ENCODE results near the gene PACRG. TPM values are rescaled to one million over a fixed set of nuclear protein-coding genes. Genes with fewer than 3 reads are reported as not detected.

Gene PACRG
- total and polyA plus RNA-seq, 2 donors (not counting 3 experiments of a cell fraction or from before 2014, with no cell fraction given): 0.08 TPM; not detected in 1

GRCh38 chr6:163165922-163166321 is 438.1 kb downstream of the PACRG start:
- Histone ChIP-seq H3K4me1 (ENCODE audit: control insufficient read depth, extremely low read depth, insufficient read depth, low read length) (no peaks in the 10 kb centered on the region), H3K9me1 (replicated peaks; ENCODE audit: control insufficient read depth, extremely low read depth, insufficient read depth, low read length) (no peaks in the 10 kb centered on the region), H3K27ac (ENCODE audit: insufficient read depth, low read depth, low read length) (no peak overlapping the region), H3K4me2 (ENCODE audit: insufficient read depth, low read length) (no peak overlapping the region), H4K20me1 (replicated peaks; ENCODE audit: control insufficient read depth, extremely low read depth, insufficient read depth, low read length) (no peaks in the 10 kb centered on the region), H3K9ac (replicated peaks; ENCODE audit: extremely low read depth, insufficient read depth, low read length) (no peak overlapping the region), H2AFZ (ENCODE audit: low read depth, low read length) (no peak overlapping the region), H3K36me3 (ENCODE audit: control insufficient read depth in 2 of 2, extremely low read depth in 1 of 2, insufficient read depth in 2 of 2, low read length in 2 of 2) (no peaks in the 10 kb centered on the region), H3K9me3 (replicated peaks; ENCODE audit: control insufficient read depth, insufficient read depth, low read length) (no peaks in the 10 kb centered on the region), H3K27me3 (ENCODE audit: control insufficient read depth in 2 of 2, insufficient read depth in 2 of 2, low read length in 2 of 2) (peaks cover 2 to 3% of the 10 kb centered on the region in 2 experiments), H3K4me3 (replicated peaks in 1 of 3; ENCODE audit: insufficient read depth in 1 of 3, low read depth in 1 of 3, low read length in 3 of 3) (no peak overlapping the region), H3K79me2 (ENCODE audit: control insufficient read depth, insufficient read depth, low read length) (no peaks in the 10 kb centered on the region)
- intact Hi-C loops (cut with micrococcal nuclease) (no loop called here), dilution Hi-C loops (cut with MboI; ENCODE audit: extremely low pct_ligation_motif_present, low sequenced_read_pairs) (no loop called here)
- TF ChIP-seq, protein P1, sequence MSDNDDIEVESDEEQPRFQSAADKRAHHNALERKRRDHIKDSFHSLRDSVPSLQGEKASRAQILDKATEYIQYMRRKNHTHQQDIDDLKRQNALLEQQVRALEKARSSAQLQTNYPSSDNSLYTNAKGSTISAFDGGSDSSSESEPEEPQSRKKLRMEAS (IDR thresholded peaks at IDR 0.05; ENCODE audit: insufficient read depth, insufficient read length): no peak
- TF ChIP-seq FOS (IDR thresholded peaks at IDR 0.05; ENCODE audit: borderline replicate concordance, insufficient read depth, low read length) (no peak), POLR2AphosphoS5 (IDR thresholded peaks at IDR 0.05; ENCODE audit: insufficient read depth, low read depth, low read length) (no peak), POLR2A (IDR thresholded peaks at IDR 0.05; ENCODE audit: low read depth, low read length) (no peak), GATA2 (IDR thresholded peaks at IDR 0.05; ENCODE audit: insufficient read depth, insufficient read length, low read depth, low read length) (no peak)
- ChIA-PET CTCF (interaction anchor here (1.1 kb wide), 1 partner anchor 1748 kb away, joined by 3 read pairs; no protein-coding TSS in a partner anchor), POLR2A (no interaction called here)
- FAIRE-seq (no peak), DNase-seq (ENCODE audit: low read depth, low spot score) (no peak)
- BruUV-seq (replicated peaks): no TSS peak

GRCh38 chr6:163166507-163166906 is 438.7 kb downstream of the PACRG start:
- H3K4me2 ChIP-seq (ENCODE audit: insufficient read depth, low read length): no peak overlapping the region
- no peaks in the 10 kb centered on the region for H3K79me2 ChIP-seq (ENCODE audit: control insufficient read depth, insufficient read depth, low read length)
- H3K27ac ChIP-seq (ENCODE audit: insufficient read depth, low read depth, low read length): no peak overlapping the region
- H3K9me1 ChIP-seq (replicated peaks; ENCODE audit: control insufficient read depth, extremely low read depth, insufficient read depth, low read length): no peaks in the 10 kb centered on the region
- POLR2A ChIA-PET: no interaction called here
- DNase-seq (ENCODE audit: low read depth, low spot score) (no peak), FAIRE-seq (no peak)
- intact Hi-C loops (cut with micrococcal nuclease): no loop called here
- no peaks in the 10 kb centered on the region for H3K4me1 ChIP-seq (ENCODE audit: control insufficient read depth, extremely low read depth, insufficient read depth, low read length)
- TF ChIP-seq POLR2AphosphoS5 (IDR thresholded peaks at IDR 0.05; ENCODE audit: insufficient read depth, low read depth, low read length) (no peak), POLR2A (IDR thresholded peaks at IDR 0.05; ENCODE audit: low read depth, low read length) (no peak), EZH2 (IDR thresholded peaks at IDR 0.05; ENCODE audit: borderline replicate concordance, low read depth, low read length, severe bottlenecking) (no peak)
- no peak overlapping the region for H2AFZ ChIP-seq (ENCODE audit: low read depth, low read length)
- no peaks in the 10 kb centered on the region for H4K20me1 ChIP-seq (replicated peaks; ENCODE audit: control insufficient read depth, extremely low read depth, insufficient read depth, low read length)
- H3K4me3 ChIP-seq (replicated peaks in 1 of 3; ENCODE audit: insufficient read depth in 1 of 3, low read depth in 1 of 3, low read length in 3 of 3): no peak overlapping the region
- CTCF ChIA-PET: interaction anchor here (1.4 to 1.9 kb wide), 3 partner anchors 14 to 1748 kb away, joined by 3 to 7 read pairs (median 5); no protein-coding TSS in a partner anchor
- H3K27me3 ChIP-seq (ENCODE audit: control insufficient read depth in 2 of 2, insufficient read depth in 2 of 2, low read length in 2 of 2): peaks cover 2 to 3% of the 10 kb centered on the region in 2 experiments
- dilution Hi-C loops (cut with MboI; ENCODE audit: extremely low pct_ligation_motif_present, low sequenced_read_pairs): no loop called here
- no peak overlapping the region for H3K9ac ChIP-seq (replicated peaks; ENCODE audit: extremely low read depth, insufficient read depth, low read length)
- no peaks in the 10 kb centered on the region for H3K36me3 ChIP-seq (ENCODE audit: control insufficient read depth in 2 of 2, extremely low read depth in 1 of 2, insufficient read depth in 2 of 2, low read length in 2 of 2)
- no TSS peak for BruUV-seq (replicated peaks)
- H3K9me3 ChIP-seq (replicated peaks; ENCODE audit: control insufficient read depth, insufficient read depth, low read length): no peaks in the 10 kb centered on the region
